Panc1 (cell line): ENCODE results near the gene RASAL1. TPM values are rescaled to one million over a fixed set of nuclear protein-coding genes. Genes with fewer than 3 reads are reported as not detected.
A peak's percentile ranks its signal among the peaks of the same experiment; 100 is the strongest.

Source experiments
- ATAC-seq: fragments of 200-7000 bp; cut with Tn5 transposase; 2 replicates; pipeline ENCODE4 v1.9.1; 2020; ENCODE audit warnings: mild to moderate bottlenecking, moderate library complexity
- BruUV-seq: library from RNA; stranded (reverse); fragments of 400-500 nt; replicated peaks from 2 replicates; lab custom pipeline; 2021; lab: Mats Ljungman, UMichigan
- CTCF ChIA-PET: fragments of 300-600 bp; sonication (Branson Sonifier 250); formaldehyde crosslinking; loops from one replicate; lab custom pipeline; 2022; ENCODE audit warnings: antibody characterized with exemption; lab: Charles Lee
- POLR2A ChIA-PET: fragments of 300-600 bp; sonication (Branson Sonifier 250); formaldehyde crosslinking; loops from one replicate; lab custom pipeline; 2022; ENCODE audit warnings: antibody characterized with exemption; lab: Charles Lee
- DNase-seq: peaks from one replicate; pipeline ENCODE4 v3.0.0-alpha.2; 2010; ENCODE audit warnings: low read depth, low spot score
- H3K27ac ChIP-seq: 2 replicates; pipeline ENCODE4 v1.5.1; 2011; ENCODE audit warnings: mild to moderate bottlenecking, low read length, inconsistent platforms
- H3K27me3 ChIP-seq: fragments of 200-500 bp; sonication (Bioruptor generic); 2 replicates; pipeline ENCODE4 v1.6.0; 2014; ENCODE audit warnings: low read length, inconsistent platforms; ENCODE audit not compliant: control insufficient read depth, insufficient read depth
- H3K36me3 ChIP-seq: fragments of 200-500 bp; sonication (Bioruptor generic); 2 replicates; pipeline ENCODE4 v1.5.1; 2014; ENCODE audit warnings: inconsistent platforms, mild to moderate bottlenecking, low read length, moderate library complexity; ENCODE audit not compliant: control insufficient read depth, insufficient read depth
- H3K4me1 ChIP-seq: 2 replicates; pipeline ENCODE4 v1.5.1; 2011; ENCODE audit warnings: inconsistent platforms, mild to moderate bottlenecking, low read length, moderate library complexity; ENCODE audit not compliant: control insufficient read depth, insufficient read depth
- H3K4me3 ChIP-seq, 2 experiments: 2 replicates each; pipeline ENCODE4 v1.5.1; 2011 to 2012; ENCODE audit warnings: low read depth in 2 of 2, low read length in 2 of 2, mild to moderate bottlenecking in 2 of 2, inconsistent platforms in 1 of 2, moderate library complexity in 1 of 2
- H3K9me3 ChIP-seq: fragments of 200-500 bp; sonication (Bioruptor generic); 2 replicates; pipeline ENCODE4 v1.5.1; 2014; ENCODE audit warnings: low read depth, mild to moderate bottlenecking, inconsistent platforms, low read length, moderate library complexity; ENCODE audit not compliant: control insufficient read depth, insufficient read depth
- CTCF ChIP-seq: fragments of 450-650 bp; IDR thresholded peaks from 2 replicates; pipeline ENCODE4 v1.5.1; 2017; ENCODE audit warnings: mild to moderate bottlenecking
- POLR2AphosphoS5 ChIP-seq: IDR thresholded peaks from 2 replicates; pipeline ENCODE4 v1.6.1; 2012; ENCODE audit warnings: mild to moderate bottlenecking, low read depth, low read length, moderate library complexity
- TCF7L2 ChIP-seq: IDR thresholded peaks from 2 replicates; pipeline ENCODE4 v1.6.1; 2011; ENCODE audit warnings: mild to moderate bottlenecking, low read depth, low read length, inconsistent platforms
- in situ Hi-C: cut with HindIII; loops from 2 replicates; pipeline ENCODE4 v1.10.0; 2016; ENCODE audit warnings: low sequenced_read_pairs, low pct_unique_long_range_greater_than_20kb
- intact Hi-C: fragments of 100-400 bp; cut with micrococcal nuclease; formaldehyde crosslinking; loops from one replicate; pipeline ENCODE4 v1.10.0; 2022; ENCODE audit not compliant: unreplicated experiment
- microRNA-seq: library from miRNA; unstranded; fragments of <30 nt; microRNA quantifications from one replicate; pipeline ENCODE4 v1.1.0, GENCODE V29; 2020; ENCODE audit not compliant: unreplicated experiment
- total RNA-seq: library from RNA; stranded (reverse); gene quantifications from one replicate; pipeline ENCODE4 v1.2.1, GENCODE V29; 2021; ENCODE audit not compliant: unreplicated experiment

RASAL1 gene
- total RNA-seq, 1 experiment from 2014 or later: 0.28 TPM

GRCh38 chr12:113050795-113051194 is 84.8 kb downstream of the RASAL1 start:
- no peak overlapping the region for H3K27ac ChIP-seq
- no peak overlapping the region for H3K4me3 ChIP-seq
- CTCF ChIA-PET: interaction anchor here (0.9 kb wide), 1 partner anchor 50 kb away, joined by 3 read pairs; no protein-coding TSS in a partner anchor
- intact Hi-C loops: no loop called here
- H3K27me3 ChIP-seq: peaks cover 21% of the 10 kb centered on the region
- ATAC-seq (no peak), DNase-seq (no peak)
- POLR2A ChIA-PET: interaction anchor here (0.6 kb wide), 1 partner anchor 9 kb away, joined by 6 read pairs; no protein-coding TSS in a partner anchor
- in situ Hi-C loops: loop anchor here (25.0 kb wide), 1 partner anchor 112 kb away; no protein-coding TSS in a partner anchor
- no peaks in the 10 kb centered on the region for H3K9me3 ChIP-seq
- BruUV-seq: no TSS peak
- TF ChIP-seq POLR2AphosphoS5: no peak
- no peaks in the 10 kb centered on the region for H3K36me3 ChIP-seq
- H3K4me1 ChIP-seq: no peaks in the 10 kb centered on the region

- peaks cover 20% of the 10 kb centered on the region for H3K27me3 ChIP-seq
- ATAC-seq (peak; percentile 82), DNase-seq (no peak)
- no peak overlapping the region for H3K27ac ChIP-seq
- H3K4me3 ChIP-seq: no peak overlapping the region
- intact Hi-C loops: loop anchor here (1.0 to 2.0 kb wide), 3 partner anchors 48 to 125 kb away; no protein-coding TSS in a partner anchor
- no peaks in the 10 kb centered on the region for H3K4me1 ChIP-seq
- H3K36me3 ChIP-seq: no peaks in the 10 kb centered on the region
- TF ChIP-seq TCF7L2 (no peak), CTCF (peak; percentile 74)
- BruUV-seq: no TSS peak
- CTCF ChIA-PET: interaction anchor here (0.9 kb wide), 1 partner anchor 51 kb away, joined by 3 read pairs; no protein-coding TSS in a partner anchor
- POLR2A ChIA-PET: interaction anchor here (0.6 kb wide), 1 partner anchor 9 kb away, joined by 6 read pairs; no protein-coding TSS in a partner anchor
- in situ Hi-C loops: loop anchor here (25.0 kb wide), 1 partner anchor 112 kb away; no protein-coding TSS in a partner anchor
- no peaks in the 10 kb centered on the region for H3K9me3 ChIP-seq
Observed at GRCh38 chr12:113049976-113050742, 85.4 kb downstream of the RASAL1 start.

Small RNA genes lying within 50 kb of the gene (microRNA-seq; reads per million reads assigned to microRNA genes)
- not detected for gene MIR7106

Other genes with a start within 250 kb of the RASAL1 start
- gene OAS1, start 228.8 kb downstream of the RASAL1 start, total RNA-seq: 4.5 TPM
- 33.3 TPM for gene OAS3, start 197.3 kb downstream of the RASAL1 start, total RNA-seq
- 2.7 TPM for gene OAS2, start 157.2 kb downstream of the RASAL1 start, total RNA-seq
- 0.44 TPM for gene DTX1, start 79.0 kb downstream of the RASAL1 start, total RNA-seq
- gene CFAP73, start 14.0 kb upstream of the RASAL1 start, total RNA-seq: 0.10 TPM
- gene DDX54, start 49.7 kb upstream of the RASAL1 start, total RNA-seq: 101 TPM
- 41.0 TPM for gene RITA1, start 50.0 kb upstream of the RASAL1 start, total RNA-seq
- gene TPCN1, start 85.7 kb upstream of the RASAL1 start, total RNA-seq: 75.2 TPM
- 26.7 TPM for gene SLC8B1, start 199.3 kb upstream of the RASAL1 start, total RNA-seq
- gene PLBD2, start 222.8 kb upstream of the RASAL1 start, total RNA-seq: 69.7 TPM